GM10248 (cell line): Measurements from ENCODE around the gene IQGAP1.

Source experiments
- CTCF ChIA-PET: fragments of 300-600 bp; sonication (Branson Sonifier 250); formaldehyde crosslinking; extraction: SDS; loops from one replicate; lab custom pipeline; 2021; ENCODE audit warnings: antibody characterized with exemption; lab: Yijun Ruan, JAX
- POLR2A ChIA-PET: fragments of 350-650 bp; sonication (Branson Sonifier 250); formaldehyde crosslinking; extraction: SDS; loops from one replicate; lab custom pipeline; 2020; ENCODE audit warnings: antibody characterized with exemption; lab: Yijun Ruan, JAX
- DNase-seq: peaks from one replicate; pipeline ENCODE4 v3.0.0; 2012; ENCODE audit errors: extremely low spot score
- TF ChIP-seq, protein P1 (sequence below): IDR thresholded peaks from 2 replicates; pipeline ENCODE4 v1.5.1; 2012; ENCODE audit warnings: mild to moderate bottlenecking, low read depth; ENCODE audit errors: extremely low read depth, missing control alignments, control extremely low read depth

Gene IQGAP1

DNA sequence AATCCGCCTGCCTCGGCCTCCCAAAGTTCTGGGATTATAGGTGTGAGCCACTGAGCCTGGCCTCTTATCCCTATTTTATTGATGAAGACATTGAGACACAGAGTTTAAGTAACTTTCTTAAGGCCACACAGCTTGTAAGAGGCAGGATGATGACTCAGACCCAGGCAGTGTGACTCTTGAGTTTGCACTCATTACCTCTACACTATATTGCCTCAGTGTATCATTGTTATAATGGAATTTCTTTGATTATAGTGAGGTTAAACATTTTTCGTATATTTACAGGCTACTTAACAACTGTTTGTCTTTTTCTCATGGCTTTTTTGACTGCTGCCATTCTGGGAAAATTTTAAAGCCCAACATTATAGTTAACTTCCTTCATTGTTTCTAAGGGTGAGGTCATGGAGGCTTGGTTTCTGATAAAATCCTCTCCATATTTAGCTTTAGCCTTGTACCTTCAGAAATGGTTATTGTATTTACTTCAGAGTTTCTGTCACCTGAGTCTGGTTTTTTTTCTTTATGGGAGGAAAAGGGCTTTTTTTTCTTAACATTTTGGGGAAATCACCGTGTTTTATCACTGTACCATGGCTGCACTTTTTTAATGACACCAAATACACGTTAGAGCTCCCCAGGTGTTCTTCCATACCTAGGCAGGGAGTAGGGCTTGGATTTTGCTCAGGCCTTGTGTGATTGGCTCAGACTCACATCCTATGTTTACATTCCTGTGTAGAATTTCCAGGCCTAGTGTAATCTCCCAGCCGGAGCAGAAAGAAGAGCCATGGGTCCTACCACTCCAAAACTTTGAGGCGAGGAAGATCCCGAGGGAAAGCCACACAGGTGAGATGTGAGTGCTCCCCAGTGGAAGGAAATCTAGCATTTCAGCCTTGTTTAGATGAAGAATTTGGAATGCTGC lies 29.7 kb upstream of the IQGAP1 start:
- POLR2A ChIA-PET = no interaction called here
- no peak for DNase-seq
- CTCF ChIA-PET = interaction anchor here (0.7 to 6.6 kb wide), 3 partner anchors 10 to 123 kb away, joined by 3 to 29 read pairs (median 4); no protein-coding TSS in a partner anchor
- TF ChIP-seq, protein P1, sequence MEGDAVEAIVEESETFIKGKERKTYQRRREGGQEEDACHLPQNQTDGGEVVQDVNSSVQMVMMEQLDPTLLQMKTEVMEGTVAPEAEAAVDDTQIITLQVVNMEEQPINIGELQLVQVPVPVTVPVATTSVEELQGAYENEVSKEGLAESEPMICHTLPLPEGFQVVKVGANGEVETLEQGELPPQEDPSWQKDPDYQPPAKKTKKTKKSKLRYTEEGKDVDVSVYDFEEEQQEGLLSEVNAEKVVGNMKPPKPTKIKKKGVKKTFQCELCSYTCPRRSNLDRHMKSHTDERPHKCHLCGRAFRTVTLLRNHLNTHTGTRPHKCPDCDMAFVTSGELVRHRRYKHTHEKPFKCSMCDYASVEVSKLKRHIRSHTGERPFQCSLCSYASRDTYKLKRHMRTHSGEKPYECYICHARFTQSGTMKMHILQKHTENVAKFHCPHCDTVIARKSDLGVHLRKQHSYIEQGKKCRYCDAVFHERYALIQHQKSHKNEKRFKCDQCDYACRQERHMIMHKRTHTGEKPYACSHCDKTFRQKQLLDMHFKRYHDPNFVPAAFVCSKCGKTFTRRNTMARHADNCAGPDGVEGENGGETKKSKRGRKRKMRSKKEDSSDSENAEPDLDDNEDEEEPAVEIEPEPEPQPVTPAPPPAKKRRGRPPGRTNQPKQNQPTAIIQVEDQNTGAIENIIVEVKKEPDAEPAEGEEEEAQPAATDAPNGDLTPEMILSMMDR = no peak

DNA sequence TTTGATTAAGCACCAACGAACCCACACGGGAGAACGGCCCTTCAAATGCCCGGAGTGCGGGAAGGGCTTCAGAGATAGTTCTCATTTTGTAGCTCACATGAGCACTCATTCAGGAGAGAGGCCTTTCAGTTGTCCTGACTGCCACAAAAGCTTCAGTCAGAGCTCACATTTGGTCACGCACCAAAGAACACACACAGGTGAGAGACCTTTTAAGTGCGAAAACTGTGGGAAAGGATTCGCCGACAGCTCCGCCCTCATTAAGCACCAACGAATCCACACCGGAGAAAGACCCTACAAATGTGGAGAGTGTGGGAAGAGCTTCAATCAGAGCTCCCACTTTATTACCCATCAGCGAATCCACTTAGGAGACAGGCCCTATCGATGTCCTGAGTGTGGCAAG lies 27.3 kb upstream of the IQGAP1 start:
- TF ChIP-seq, protein P1 = no peak
- CTCF ChIA-PET = interaction anchor here (1.0 to 6.6 kb wide), 16 partner anchors 9 to 238 kb away, joined by 3 to 53 read pairs (median 5); partner anchors contain the start of genes IQGAP1 and ZNF774
- POLR2A ChIA-PET = interaction anchor here (0.6 kb wide), 1 partner anchor 46 kb away, joined by 3 read pairs; no protein-coding TSS in a partner anchor
- DNase-seq = no peak

DNA sequence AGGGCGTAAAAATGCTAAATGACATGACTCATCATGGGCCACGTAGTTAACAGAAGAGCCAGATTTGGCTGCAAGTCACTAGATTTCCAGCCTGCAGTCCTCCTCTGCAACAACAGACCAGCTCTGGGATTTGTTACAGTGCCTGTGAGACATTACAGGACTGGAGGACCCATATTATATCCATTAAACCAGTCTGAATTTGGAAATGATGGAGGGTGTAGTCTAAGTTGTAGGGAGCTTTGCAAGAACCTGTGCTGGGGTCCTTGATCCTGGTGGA lies 25.2 kb upstream of the IQGAP1 start:
- POLR2A ChIA-PET = no interaction called here
- CTCF ChIA-PET = interaction anchor here (0.7 to 6.6 kb wide), 20 partner anchors 13 to 570 kb away, joined by 3 to 53 read pairs (median 4); partner anchors contain the start of genes HDDC3 and IQGAP1
- no peak for DNase-seq
- TF ChIP-seq, protein P1 = no peak

DNA sequence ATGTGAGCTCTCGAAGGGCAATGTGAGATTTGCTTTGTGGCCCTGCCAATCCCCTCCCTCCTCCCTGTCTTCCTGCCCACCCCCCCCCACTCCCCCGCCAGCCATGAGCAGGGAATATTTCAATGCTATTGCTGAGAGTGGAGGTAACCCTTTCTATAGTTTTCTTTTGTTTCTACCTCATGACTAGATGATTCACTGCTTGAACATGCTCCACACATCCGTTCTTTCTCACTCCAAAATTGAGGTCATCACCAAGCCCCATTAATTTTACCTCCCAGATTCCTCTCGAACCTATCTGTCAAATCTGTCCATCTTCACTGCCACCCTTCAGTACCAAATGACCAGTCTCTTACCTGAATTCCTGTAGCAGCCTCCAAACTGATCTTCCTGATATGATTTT lies 23.8 kb upstream of the IQGAP1 start:
- ChIA-PET POLR2A (interaction anchor here (0.6 kb wide), 1 partner anchor 8 kb away, joined by 4 read pairs; no protein-coding TSS in a partner anchor), CTCF (interaction anchor here (2.5 to 6.6 kb wide), 3 partner anchors 12 to 45 kb away, joined by 8 to 40 read pairs (median 29); no protein-coding TSS in a partner anchor)
- TF ChIP-seq, protein P1 = no peak
- DNase-seq = no peak

DNA sequence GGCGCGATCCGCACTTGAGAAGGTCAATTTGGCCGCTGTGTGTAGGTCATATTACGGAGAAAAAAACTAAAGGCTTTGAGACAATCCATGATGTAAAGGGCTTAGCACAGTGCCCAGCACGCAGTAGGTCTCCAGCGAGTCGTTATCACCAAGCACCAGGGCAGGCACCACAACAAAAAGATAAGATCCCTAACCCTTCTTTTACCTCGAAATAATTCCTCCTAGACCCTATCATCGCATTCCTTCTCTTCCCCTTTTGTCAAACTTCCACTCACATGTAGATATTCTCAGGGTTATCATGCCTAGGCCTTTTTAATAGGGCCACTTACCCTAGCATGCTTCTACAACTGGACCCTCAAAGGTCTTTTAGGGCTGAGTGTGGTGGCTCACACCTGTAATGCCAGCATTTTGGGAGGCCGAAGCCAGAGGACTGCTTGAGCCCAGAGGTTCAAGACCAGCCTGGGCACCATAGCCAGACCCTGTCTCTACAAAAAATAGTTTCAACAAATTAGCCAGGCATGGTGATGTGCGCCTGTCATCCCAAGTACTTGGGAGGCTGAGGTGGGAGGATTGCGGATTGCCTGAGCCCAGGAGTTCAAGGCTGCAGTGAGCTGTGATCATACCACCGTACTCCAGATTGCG lies 22.5 kb upstream of the IQGAP1 start:
- ChIA-PET POLR2A (no interaction called here), CTCF (interaction anchor here (2.2 to 2.8 kb wide), 2 partner anchors 46 to 64 kb away, joined by 8 to 18 read pairs; no protein-coding TSS in a partner anchor)
- DNase-seq = no peak
- TF ChIP-seq, protein P1 = no peak

DNA sequence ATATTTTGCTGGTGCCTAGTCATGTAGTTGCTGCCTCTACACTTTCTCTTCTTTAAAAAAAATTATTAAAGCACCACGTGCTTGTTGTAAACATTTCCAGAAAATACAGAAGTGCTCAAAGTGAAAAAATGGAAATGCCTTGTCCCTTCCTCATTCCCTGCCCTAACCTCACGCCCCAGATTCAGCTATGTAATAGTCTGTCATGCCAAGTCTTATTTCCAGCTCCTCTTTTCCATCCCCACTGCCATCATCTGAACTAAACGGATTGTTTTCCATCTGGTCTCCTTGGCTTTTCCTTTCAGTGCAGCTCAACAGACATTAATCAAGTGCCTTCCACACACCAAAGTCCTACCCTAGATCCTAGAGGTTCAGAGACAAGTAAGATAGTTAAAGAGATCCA lies 20.5 kb upstream of the IQGAP1 start:
- TF ChIP-seq, protein P1 = no peak
- CTCF ChIA-PET = interaction anchor here (0.7 to 2.8 kb wide), 11 partner anchors 9 to 114 kb away, joined by 3 to 18 read pairs (median 5); no protein-coding TSS in a partner anchor
- POLR2A ChIA-PET = no interaction called here
- no peak for DNase-seq
